Mesothelial cell of epicardium (in vitro differentiated cells): ENCODE measurements around the gene KCNAB2. TPM values are rescaled to one million over a fixed set of nuclear protein-coding genes. Genes with fewer than 3 reads are reported as not detected.

Source experiments
- DNase-seq, 2 experiments: peaks; one replicate each; pipeline ENCODE4 v3.0.0; 2021; ENCODE audit warnings: low spot score in 2 of 2; ENCODE audit not compliant: unreplicated experiment in 2 of 2
- H3K27ac Mint-ChIP-seq: 2 replicates; pipeline ENCODE4 v1.8.0; 2021; ENCODE audit warnings: mixed read lengths
- H3K27me3 Mint-ChIP-seq: 2 replicates; pipeline ENCODE4 v1.8.0; 2021; ENCODE audit warnings: low read depth, mixed read lengths
- H3K36me3 Mint-ChIP-seq: 2 replicates; pipeline ENCODE4 v1.8.0; 2021; ENCODE audit warnings: mixed read lengths
- H3K4me1 Mint-ChIP-seq: 2 replicates; pipeline ENCODE4 v1.8.0; 2021; ENCODE audit warnings: mixed read lengths
- H3K4me3 Mint-ChIP-seq: 2 replicates; pipeline ENCODE4 v1.8.0; 2021; ENCODE audit warnings: mild to moderate bottlenecking, moderate library complexity, mixed read lengths
- H3K9me3 Mint-ChIP-seq: 2 replicates; pipeline ENCODE4 v1.8.0; 2021; ENCODE audit warnings: mixed read lengths
- total RNA-seq: library from RNA; stranded (reverse); gene quantifications from 3 replicates; pipeline ENCODE4 v1.2.1, GENCODE V29; 2021
- TF ChIP-seq, protein P1 (sequence below): fragments of 200-600 bp; sonication (generic); IDR thresholded peaks from one replicate; pipeline ENCODE4 v1.5.0; 2021; ENCODE audit warnings: antibody characterized with exemption; ENCODE audit not compliant: unreplicated experiment

KCNAB2 gene
- total RNA-seq, 1 donor from 2014 or later, result 10.7 TPM

DNA sequence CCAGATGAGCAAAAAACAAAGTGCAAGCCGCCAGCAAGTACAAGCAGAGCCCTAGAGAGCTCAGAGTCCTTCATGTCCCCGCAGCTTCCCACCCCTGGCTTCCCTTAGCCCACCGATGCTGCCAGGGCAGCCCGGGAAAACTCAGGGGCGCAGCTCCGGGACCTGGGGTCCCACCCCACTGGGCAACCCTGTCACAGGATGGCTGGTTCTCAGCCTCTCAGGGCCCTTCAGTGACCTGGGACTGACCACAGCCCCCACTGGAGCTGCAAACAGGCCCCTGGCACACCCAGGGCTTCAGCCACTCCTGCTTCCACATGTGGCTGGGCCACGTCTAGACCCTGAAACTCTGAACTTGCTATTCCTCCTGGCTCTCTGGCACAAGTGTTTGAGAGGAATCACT is 84.9 kb downstream of the KCNAB2 start:
- no peak overlapping the region for H3K4me3 Mint-ChIP-seq
- no peak for DNase-seq
- H3K36me3 Mint-ChIP-seq, result no peaks in the 10 kb centered on the region
- peaks cover 11% of the 10 kb centered on the region for H3K9me3 Mint-ChIP-seq
- no peak overlapping the region for H3K27ac Mint-ChIP-seq
- peaks cover 34% of the 10 kb centered on the region for H3K27me3 Mint-ChIP-seq
- TF ChIP-seq, protein P1, sequence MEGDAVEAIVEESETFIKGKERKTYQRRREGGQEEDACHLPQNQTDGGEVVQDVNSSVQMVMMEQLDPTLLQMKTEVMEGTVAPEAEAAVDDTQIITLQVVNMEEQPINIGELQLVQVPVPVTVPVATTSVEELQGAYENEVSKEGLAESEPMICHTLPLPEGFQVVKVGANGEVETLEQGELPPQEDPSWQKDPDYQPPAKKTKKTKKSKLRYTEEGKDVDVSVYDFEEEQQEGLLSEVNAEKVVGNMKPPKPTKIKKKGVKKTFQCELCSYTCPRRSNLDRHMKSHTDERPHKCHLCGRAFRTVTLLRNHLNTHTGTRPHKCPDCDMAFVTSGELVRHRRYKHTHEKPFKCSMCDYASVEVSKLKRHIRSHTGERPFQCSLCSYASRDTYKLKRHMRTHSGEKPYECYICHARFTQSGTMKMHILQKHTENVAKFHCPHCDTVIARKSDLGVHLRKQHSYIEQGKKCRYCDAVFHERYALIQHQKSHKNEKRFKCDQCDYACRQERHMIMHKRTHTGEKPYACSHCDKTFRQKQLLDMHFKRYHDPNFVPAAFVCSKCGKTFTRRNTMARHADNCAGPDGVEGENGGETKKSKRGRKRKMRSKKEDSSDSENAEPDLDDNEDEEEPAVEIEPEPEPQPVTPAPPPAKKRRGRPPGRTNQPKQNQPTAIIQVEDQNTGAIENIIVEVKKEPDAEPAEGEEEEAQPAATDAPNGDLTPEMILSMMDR, result no peak
- no peaks in the 10 kb centered on the region for H3K4me1 Mint-ChIP-seq

DNA sequence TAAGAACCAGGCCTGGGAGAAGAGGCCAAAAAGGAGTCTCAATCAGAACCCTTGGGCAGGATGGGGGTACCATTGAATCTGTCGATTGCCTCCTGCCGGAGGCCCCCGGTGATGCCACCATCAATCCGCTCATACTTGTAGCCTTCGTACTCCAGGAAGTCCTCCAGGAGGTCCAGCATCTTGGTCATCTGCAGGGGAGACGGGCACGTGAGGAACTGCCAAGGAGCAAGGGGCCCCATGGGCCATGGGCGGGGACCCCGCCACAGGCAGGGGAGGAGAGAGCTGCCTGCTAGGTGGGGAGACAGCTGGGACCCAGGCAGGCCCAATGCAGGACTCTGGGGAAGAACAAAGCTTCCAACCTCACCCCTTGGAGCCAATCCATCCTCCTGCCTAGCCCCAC is 85.9 kb downstream of the KCNAB2 start:
- no peak overlapping the region for H3K4me3 Mint-ChIP-seq
- peaks cover 11% of the 10 kb centered on the region for H3K9me3 Mint-ChIP-seq
- no peaks in the 10 kb centered on the region for H3K36me3 Mint-ChIP-seq
- no peak overlapping the region for H3K27ac Mint-ChIP-seq
- no peaks in the 10 kb centered on the region for H3K4me1 Mint-ChIP-seq
- peaks cover 29% of the 10 kb centered on the region for H3K27me3 Mint-ChIP-seq
- TF ChIP-seq, protein P1, result no peak
- DNase-seq, result no peak

DNA sequence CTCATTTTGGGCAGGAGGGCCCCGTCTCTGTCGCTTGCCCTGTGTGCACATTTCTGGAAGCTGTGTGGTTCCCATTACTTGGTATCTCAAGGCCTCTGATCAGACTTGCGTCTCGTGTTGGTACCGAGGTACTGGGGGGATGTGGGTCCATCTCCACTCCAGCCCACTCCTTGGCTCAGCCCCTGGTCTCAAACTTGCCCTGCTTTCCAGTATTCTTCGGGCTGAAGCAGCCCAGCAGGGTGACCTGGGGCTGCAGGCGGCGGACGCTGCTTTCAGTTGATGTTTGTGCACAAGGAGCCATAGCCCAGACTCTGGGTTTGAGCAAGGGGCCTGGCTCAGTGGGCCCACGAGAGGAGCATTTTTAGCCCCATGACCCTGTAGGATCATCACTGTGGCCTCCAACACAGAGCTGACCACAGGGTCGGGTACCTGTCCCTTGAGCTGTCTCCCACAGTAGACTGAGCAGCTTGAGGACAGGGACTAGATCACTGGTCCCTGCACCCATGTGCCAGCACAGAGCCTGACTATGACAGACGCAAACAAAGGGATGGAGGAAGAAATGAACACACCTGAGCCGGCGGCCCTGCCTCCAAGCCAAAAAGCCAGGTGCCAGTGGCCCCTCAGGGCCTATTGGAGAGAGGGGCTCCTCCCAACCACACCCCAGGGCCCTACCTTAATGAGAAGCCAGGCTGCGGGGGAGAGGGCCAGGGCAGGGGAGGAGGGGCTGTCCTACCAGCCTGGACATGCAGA is 87.6 kb downstream of the KCNAB2 start:
- Mint-ChIP-seq H3K4me3 (no peak overlapping the region), H3K9me3 (peaks cover 11% of the 10 kb centered on the region), H3K36me3 (no peaks in the 10 kb centered on the region), H3K27ac (no peak overlapping the region), H3K27me3 (peaks cover 26% of the 10 kb centered on the region), H3K4me1 (no peaks in the 10 kb centered on the region)
- TF ChIP-seq, protein P1, result no peak
- no peak for DNase-seq

DNA sequence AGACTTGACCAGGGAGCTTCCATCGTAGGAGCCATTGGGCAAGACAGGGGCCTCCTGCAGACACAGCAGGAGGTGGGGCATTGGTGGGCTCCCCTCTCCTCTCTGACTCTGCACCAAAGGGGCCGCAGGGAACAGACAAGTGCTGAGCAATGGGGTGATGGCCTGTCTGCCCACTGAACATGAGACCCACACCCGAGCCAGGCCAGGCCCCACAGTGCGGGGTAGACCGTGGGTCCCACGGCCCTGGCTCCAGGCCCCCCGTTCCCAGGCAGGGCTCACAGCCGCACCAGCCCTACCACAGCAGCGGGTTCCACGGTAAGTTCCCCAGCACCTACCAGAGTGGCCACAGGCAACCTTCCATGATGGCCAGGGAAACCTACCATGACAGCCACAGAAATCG is 88.5 kb downstream of the KCNAB2 start:
- no peak for DNase-seq
- Mint-ChIP-seq H3K4me3 (no peak overlapping the region), H3K4me1 (no peaks in the 10 kb centered on the region)

DNA sequence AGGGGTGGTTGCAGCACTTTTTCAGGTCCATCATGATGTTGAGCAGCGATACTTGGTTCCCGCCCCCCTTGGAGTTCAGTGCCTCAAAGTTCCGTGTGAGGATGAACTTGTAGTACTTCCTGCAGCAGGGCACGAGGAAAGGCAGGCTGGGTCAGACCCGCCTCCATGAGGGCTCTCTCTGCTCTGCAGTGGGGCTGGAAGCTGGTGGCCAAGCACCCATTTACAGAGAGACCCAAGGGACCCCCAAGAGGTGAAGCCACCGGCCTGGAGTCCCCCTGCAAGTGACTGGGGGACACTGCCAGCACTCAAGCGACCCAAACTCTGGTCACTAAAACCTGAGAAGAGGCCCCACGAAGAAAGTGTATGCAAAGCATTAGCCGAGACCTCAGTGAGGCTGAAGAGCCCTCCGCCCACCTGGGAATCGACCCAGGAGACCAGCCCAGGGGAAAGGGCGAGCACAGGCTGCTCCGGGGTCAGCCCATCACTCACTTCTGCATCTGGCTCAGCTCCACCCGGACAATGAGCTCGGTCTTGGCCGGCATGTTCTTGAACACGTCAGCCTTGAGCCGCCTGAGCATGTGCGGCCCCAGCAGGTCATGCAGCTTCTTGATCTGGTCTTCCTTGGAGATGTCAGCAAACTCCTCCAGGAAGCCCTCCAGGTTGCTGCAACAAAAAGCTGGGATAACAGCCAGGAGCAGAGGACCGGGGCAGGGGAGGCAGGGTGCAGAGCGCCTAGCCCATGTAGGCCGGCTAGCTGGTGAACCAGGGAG is 89.2 kb downstream of the KCNAB2 start:
- TF ChIP-seq, protein P1, result no peak
- H3K27ac Mint-ChIP-seq, result no peak overlapping the region
- peaks cover 11% of the 10 kb centered on the region for H3K9me3 Mint-ChIP-seq
- peaks cover 20% of the 10 kb centered on the region for H3K27me3 Mint-ChIP-seq
- H3K36me3 Mint-ChIP-seq, result no peaks in the 10 kb centered on the region
- DNase-seq, result no peak
- H3K4me1 Mint-ChIP-seq, result no peaks in the 10 kb centered on the region
- H3K4me3 Mint-ChIP-seq, result no peak overlapping the region

More for the DNA sequence above, 88.5 kb downstream of the KCNAB2 start:
- Mint-ChIP-seq H3K27me3 (peaks cover 24% of the 10 kb centered on the region), H3K9me3 (peaks cover 11% of the 10 kb centered on the region), H3K36me3 (no peaks in the 10 kb centered on the region), H3K27ac (no peak overlapping the region)
- TF ChIP-seq, protein P1, result no peak
